Epithelial cell of esophagus (primary cell): ENCODE data around the gene SUB1.
A peak's percentile ranks its signal among the peaks of the same experiment; 100 is the strongest.

Source experiments
- DNase-seq: peaks from one replicate; pipeline ENCODE4 v3.0.0; 2010; ENCODE audit warnings: low read depth
- H3K4me3 ChIP-seq: 2 replicates; pipeline ENCODE4 v1.5.1; 2011; ENCODE audit warnings: mild to moderate bottlenecking, low read length, control low read depth
- TF ChIP-seq, protein P1 (sequence below): IDR thresholded peaks from 2 replicates; pipeline ENCODE4 v1.5.1; 2011; ENCODE audit warnings: low read depth, mild to moderate bottlenecking, low read length, control low read depth, inconsistent platforms; ENCODE audit not compliant: insufficient read depth; ENCODE audit errors: missing control alignments

SUB1 gene

DNA sequence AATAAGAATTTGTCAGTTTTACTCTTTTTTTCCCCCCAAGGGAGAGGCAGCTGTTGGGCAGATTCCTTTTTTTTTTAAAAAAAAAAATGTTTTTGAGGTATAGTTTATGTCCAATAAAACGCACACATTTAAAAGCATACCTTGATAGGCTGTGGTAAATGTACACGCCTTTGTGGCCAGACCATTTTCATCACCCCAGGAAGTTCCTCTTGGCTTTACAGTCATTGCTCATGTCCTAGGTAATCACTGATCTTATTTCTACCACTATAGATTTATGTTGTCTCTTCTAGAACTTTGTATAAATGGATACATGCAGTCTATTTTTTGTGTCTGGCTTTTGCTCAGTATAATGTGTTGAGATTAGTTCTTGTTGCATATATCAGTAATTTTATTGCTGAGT lies 9.8 kb downstream of the SUB1 start:
- no peak overlapping the region for H3K4me3 ChIP-seq
- no peak for DNase-seq
- TF ChIP-seq, protein P1, sequence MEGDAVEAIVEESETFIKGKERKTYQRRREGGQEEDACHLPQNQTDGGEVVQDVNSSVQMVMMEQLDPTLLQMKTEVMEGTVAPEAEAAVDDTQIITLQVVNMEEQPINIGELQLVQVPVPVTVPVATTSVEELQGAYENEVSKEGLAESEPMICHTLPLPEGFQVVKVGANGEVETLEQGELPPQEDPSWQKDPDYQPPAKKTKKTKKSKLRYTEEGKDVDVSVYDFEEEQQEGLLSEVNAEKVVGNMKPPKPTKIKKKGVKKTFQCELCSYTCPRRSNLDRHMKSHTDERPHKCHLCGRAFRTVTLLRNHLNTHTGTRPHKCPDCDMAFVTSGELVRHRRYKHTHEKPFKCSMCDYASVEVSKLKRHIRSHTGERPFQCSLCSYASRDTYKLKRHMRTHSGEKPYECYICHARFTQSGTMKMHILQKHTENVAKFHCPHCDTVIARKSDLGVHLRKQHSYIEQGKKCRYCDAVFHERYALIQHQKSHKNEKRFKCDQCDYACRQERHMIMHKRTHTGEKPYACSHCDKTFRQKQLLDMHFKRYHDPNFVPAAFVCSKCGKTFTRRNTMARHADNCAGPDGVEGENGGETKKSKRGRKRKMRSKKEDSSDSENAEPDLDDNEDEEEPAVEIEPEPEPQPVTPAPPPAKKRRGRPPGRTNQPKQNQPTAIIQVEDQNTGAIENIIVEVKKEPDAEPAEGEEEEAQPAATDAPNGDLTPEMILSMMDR, result no peak

DNA sequence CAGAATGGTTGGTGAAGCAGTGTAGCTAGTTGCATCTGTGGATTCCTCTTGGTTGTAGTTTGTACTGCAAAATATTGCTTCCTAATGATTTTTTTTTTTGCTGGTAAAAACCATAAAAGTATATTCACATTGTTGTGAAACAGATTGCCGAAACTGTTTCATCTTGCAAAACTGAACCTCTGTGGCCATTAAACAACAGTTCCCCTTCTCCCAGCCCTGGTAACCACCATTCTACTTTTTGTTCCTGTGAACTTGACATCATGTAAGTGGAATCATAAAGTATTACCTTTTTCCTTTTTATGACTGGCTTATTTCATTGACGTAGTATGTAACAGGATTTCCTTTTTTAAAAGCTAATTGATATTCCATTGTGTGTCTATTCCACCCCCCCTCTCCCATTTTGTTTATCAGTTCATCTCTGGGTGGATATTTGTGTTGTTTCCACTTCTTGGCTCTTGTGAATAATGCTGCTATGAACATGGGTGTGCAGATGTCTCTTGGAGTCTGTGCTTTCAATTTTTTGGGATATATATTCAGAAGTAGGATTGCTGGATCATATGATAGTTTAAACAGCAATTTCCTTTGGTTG lies 11.8 kb downstream of the SUB1 start:
- no peak overlapping the region for H3K4me3 ChIP-seq
- DNase-seq, result no peak
- TF ChIP-seq, protein P1, result no peak

DNA sequence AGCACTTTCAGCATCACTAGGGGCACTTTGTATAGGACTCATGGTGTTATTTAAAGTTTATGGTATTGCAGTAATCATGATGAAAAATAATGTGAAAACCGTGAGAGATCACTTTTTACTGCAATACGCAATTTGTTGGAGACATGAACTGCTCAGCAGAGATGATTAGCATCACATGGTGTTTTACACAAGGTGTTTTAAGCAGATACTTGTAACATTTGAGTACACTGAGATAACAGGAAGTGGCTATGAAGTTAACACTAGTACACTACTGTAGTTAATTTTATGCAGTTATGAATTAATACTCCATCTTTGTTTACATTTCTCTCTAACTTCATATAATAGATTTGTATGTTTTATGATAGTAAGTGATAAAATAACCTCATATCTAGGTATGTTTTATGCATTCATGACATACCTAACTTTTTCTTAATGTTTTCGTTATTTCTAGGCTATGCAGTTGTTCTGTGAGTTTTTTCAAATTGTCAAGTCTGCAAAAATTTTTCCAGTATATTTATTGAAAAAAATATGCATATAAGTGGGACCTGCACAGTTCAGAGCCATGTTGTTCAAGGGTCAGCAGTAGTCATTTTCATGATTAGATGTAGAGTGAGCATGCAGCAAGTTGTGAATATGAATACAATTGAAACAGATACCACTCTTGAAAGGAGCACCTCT lies 13.0 kb downstream of the SUB1 start:
- no peak for DNase-seq
- TF ChIP-seq, protein P1, result no peak

DNA sequence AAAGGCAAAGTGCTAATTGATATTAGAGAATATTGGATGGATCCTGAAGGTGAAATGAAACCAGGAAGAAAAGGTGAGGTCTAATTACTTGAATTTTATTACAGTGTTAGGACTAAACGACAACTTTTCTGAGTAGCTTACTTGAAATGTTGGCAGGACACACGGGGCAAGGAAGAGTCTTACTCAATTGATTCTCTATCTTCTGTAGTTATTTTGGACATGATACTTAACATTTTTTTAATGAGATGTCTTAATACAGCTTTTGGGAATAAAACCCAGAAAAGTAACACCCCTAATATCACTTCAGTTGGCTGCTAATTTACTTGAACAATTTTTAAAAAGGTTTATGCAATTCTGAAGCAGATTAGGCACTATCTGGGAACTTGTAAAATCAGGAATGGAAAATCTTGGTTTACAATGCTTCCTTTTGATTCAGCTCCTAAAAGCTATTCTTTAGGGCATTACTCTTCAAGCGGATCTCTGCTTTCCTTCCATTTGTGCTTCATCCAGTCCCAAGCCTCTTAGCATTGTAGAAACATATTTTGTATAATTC lies 13.7 kb downstream of the SUB1 start:
- DNase-seq, result no peak
- no peak overlapping the region for H3K4me3 ChIP-seq
- TF ChIP-seq, protein P1, result no peak

More for the DNA sequence above, 13.0 kb downstream of the SUB1 start:
- no peak overlapping the region for H3K4me3 ChIP-seq

DNA sequence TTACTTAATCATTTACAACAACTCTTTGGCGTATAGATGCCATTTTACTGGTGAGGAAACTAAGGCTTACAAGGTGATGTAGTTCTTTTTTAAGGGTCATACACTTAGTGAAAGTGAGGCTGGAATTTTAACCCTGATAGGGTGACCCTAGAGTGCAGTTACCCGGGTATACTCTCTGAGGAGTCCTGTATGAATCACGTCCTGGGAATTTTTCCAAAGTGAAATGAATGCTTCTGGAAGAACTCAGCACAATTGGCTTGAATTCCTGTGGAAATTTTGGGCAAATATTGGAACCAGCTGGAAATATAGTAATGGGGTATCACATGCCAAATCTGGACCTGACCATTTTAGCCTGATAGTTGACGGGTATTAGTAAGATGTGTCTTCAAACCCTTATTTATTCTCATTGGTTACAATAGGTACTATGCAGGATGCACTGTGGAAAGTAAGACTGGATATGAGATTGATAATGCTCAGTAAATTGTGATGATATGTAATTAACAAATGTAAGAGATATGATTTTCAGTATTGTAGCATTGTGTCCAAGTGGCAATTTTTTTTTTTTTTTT lies 14.8 kb downstream of the SUB1 start:
- DNase-seq, result peak; percentile 50
- TF ChIP-seq, protein P1, result no peak
- H3K4me3 ChIP-seq, result no peak overlapping the region

DNA sequence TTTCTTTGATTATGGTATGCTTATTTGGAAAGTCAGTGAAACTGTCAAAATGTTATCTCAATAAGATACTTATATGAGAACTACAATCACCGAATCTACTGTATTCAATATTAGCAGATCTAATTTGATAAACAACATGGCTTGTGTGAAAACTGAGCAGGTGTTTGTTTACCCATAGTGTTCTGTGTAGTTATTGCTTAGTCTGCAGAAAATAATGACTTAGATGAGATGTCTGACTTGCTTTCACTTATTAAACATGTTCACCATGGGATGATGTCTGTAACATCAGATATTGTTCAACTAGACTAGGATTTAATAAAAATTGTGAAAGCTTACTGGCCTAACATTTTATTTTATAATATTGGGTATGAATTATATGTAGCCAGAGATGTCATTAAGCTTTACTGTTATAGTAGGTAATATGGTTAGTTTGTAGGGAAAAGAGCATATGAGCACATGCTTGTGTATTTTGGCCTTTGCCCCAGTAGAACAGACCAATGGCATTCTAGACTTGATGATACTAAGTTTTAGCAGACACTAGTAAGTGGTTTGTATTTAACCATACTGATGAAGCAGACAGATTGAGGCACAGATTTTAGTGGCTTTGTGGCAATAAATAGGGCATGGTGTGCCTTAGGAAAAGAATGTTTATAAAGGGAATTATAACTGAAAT lies 16.4 kb downstream of the SUB1 start:
- TF ChIP-seq, protein P1, result no peak
- DNase-seq, result no peak
- H3K4me3 ChIP-seq, result no peak overlapping the region
